Measurements from ENCODE around the gene PSMA7. TPM values are rescaled to one million over a fixed set of nuclear protein-coding genes. Genes with fewer than 3 reads are reported as not detected.

The PSMA7 gene
- total and polyA plus RNA-seq, 9 donors, result 105 to 214 (median 168) TPM

- Histone ChIP-seq H3K27me3 (no peaks in the 10 kb centered on the region), H3K4me1 (ENCODE audit: insufficient read depth) (peaks cover 4% of the 10 kb centered on the region), H3K36me3 (no peaks in the 10 kb centered on the region), H3K4me3 (no peak overlapping the region), H3K27ac (no peak overlapping the region), H3K9me3 (no peaks in the 10 kb centered on the region)
- intact Hi-C loops (cut with DNase I), result loop anchor here in 3 of 4 donors (5.0 kb wide), 2 partner anchors 109 to 114 kb away; no protein-coding TSS in a partner anchor
- 43 to 51% (median 45%) methylated on average over 8 of the region's 8 CpGs for WGBS, 3 donors
- peak; percentile 44 to 77 (median 71) for DNase-seq
- TF ChIP-seq POLR2A (IDR thresholded peaks at IDR 0.05), result no peak
- TF ChIP-seq CTCF (IDR thresholded peaks at IDR 0.05), result peak; percentile 26 to 57 (median 49)
Observed at GRCh38 chr20:62136283-62137091, 6.7 kb downstream of the PSMA7 start.

GRCh38 chr20:62135573-62136266 is 7.5 kb downstream of the PSMA7 start:
- no peak overlapping the region for H3K4me3 ChIP-seq
- H3K9me3 ChIP-seq, result no peaks in the 10 kb centered on the region
- 76 to 93% (median 85%) methylated on average over 8 of the region's 8 CpGs for WGBS, 3 donors
- TF ChIP-seq EP300 (IDR thresholded peaks at IDR 0.05), result no peak
- TF ChIP-seq CTCF (IDR thresholded peaks at IDR 0.05), result no peak
- no peak for TF ChIP-seq POLR2A (IDR thresholded peaks at IDR 0.05)
- H3K4me1 ChIP-seq (ENCODE audit: insufficient read depth), result peaks cover 4% of the 10 kb centered on the region
- intact Hi-C loops (cut with DNase I), result loop anchor here in 3 of 4 donors (5.0 kb wide), 2 partner anchors 108 to 113 kb away; no protein-coding TSS in a partner anchor
- H3K27me3 ChIP-seq, result no peaks in the 10 kb centered on the region
- peak overlapping the region in 1 of 2 donors; percentile 21 for H3K27ac ChIP-seq
- DNase-seq, result no peak
- no peaks in the 10 kb centered on the region for H3K36me3 ChIP-seq

GRCh38 chr20:62134735-62135231 is 8.4 kb downstream of the PSMA7 start:
- Histone ChIP-seq H3K4me1 (ENCODE audit: insufficient read depth) (peaks cover 4% of the 10 kb centered on the region), H3K4me3 (no peak overlapping the region), H3K27ac (peak overlapping the region in 1 of 2 donors; percentile 38), H3K36me3 (no peaks in the 10 kb centered on the region), H3K9me3 (no peaks in the 10 kb centered on the region), H3K27me3 (no peaks in the 10 kb centered on the region)
- TF ChIP-seq POLR2A (IDR thresholded peaks at IDR 0.05) (no peak), EP300 (IDR thresholded peaks at IDR 0.05) (no peak), CTCF (IDR thresholded peaks at IDR 0.05) (no peak)
- peak; percentile 62 to 80 (median 73) for DNase-seq
- WGBS, 3 donors, result 14 to 28% (median 15%) methylated on average over 11 of the region's 11 CpGs
- intact Hi-C loops (cut with DNase I), result loop anchor here in 3 of 4 donors (5.0 kb wide), 4 partner anchors 67 to 112 kb away; partner anchors contain the start of gene TAF4 (in 1 of the 3)

- Histone ChIP-seq H3K27ac (peak overlapping the region in 1 of 2 donors; percentile 38), H3K4me3 (no peak overlapping the region), H3K27me3 (no peaks in the 10 kb centered on the region), H3K9me3 (no peaks in the 10 kb centered on the region), H3K4me1 (ENCODE audit: insufficient read depth) (peaks cover 4% of the 10 kb centered on the region), H3K36me3 (no peaks in the 10 kb centered on the region)
- WGBS, 3 donors, result 71 to 79% (median 73%) methylated on average over 12 of the region's 12 CpGs
- no peak for TF ChIP-seq POLR2A (IDR thresholded peaks at IDR 0.05)
- TF ChIP-seq CTCF (IDR thresholded peaks at IDR 0.05), result no peak
- TF ChIP-seq EP300 (IDR thresholded peaks at IDR 0.05), result no peak
- no peak for DNase-seq
- intact Hi-C loops (cut with DNase I), result loop anchor here in 2 of 4 donors (5.0 kb wide), 2 partner anchors 67 to 72 kb away; partner anchors contain the start of gene TAF4 (in 1 of the 2)
Observed at GRCh38 chr20:62133864-62134263, 9.3 kb downstream of the PSMA7 start.

Data from ovary (tissue), 9 donors.